K562 (cell line): Measurements from ENCODE around the gene OBSCN. TPM values are rescaled to one million over a fixed set of nuclear protein-coding genes. Genes with fewer than 3 reads are reported as not detected.

ENCODE experiments used
- RREB1 ChIP-seq: fragments of 250-450 bp; sonication (Bioruptor Pico); IDR thresholded peaks from 2 replicates; pipeline ENCODE4 v1.4.0; 2020
- SIRT6 ChIP-seq: IDR thresholded peaks from one replicate; pipeline ENCODE4 v1.6.1; 2012; ENCODE audit warnings: low read depth, mild to moderate bottlenecking, control low read depth, inconsistent platforms, low read length, moderate library complexity
- VEZF1 ChIP-seq: fragments of 200-800 bp; sonication (Bioruptor generic); IDR thresholded peaks from 2 replicates; pipeline ENCODE4 v1.6.1; 2017; ENCODE audit warnings: missing genetic modification characterization, missing compliant biosample characterization
- ZBTB11 ChIP-seq, 3 experiments: fragments of 200-800 bp in 1 of 3; fragments of 250-450 bp in 1 of 3; fragments of 450-650 bp in 1 of 3; sonication (Bioruptor Pico) in 1 of 3; sonication (Bioruptor generic) in 1 of 3; formaldehyde crosslinking in 1 of 3; IDR thresholded peaks; 2 replicates each; pipeline versions ENCODE4 v1.6.1 to v1.8.0; 2016 to 2022; ENCODE audit warnings: mild to moderate bottlenecking in 2 of 3, missing genetic modification characterization in 2 of 3, missing compliant biosample characterization in 1 of 3, moderate library complexity in 1 of 3
- ZBTB9 ChIP-seq: fragments of 450-650 bp; formaldehyde crosslinking; IDR thresholded peaks from 2 replicates; pipeline ENCODE4 v1.4.0; 2020; ENCODE audit warnings: mild to moderate bottlenecking, moderate library complexity
- ZKSCAN8 ChIP-seq: fragments of 200-800 bp; sonication (Bioruptor generic); IDR thresholded peaks from 2 replicates; pipeline ENCODE4 v1.6.1; 2016; ENCODE audit warnings: missing genetic modification characterization, missing compliant biosample characterization
- ZNF143 ChIP-seq: sonication (generic); formaldehyde crosslinking; IDR thresholded peaks from 2 replicates; pipeline ENCODE4 v1.9.0; 2022; ENCODE audit warnings: mild to moderate bottlenecking, missing genetic modification reagents
- ZNF324 ChIP-seq: fragments of 250-450 bp; sonication (Bioruptor Pico); IDR thresholded peaks from 2 replicates; pipeline ENCODE4 v1.4.0; 2020; ENCODE audit warnings: mild to moderate bottlenecking
- ZNF740 ChIP-seq, 3 experiments: fragments of 200-800 bp in 1 of 3; sonication (Bioruptor generic) in 1 of 3; sonication (generic) in 1 of 3; formaldehyde crosslinking in 1 of 3; IDR thresholded peaks; 2 replicates each; pipeline versions ENCODE4 v1.6.1 to v1.8.0; 2016 to 2022; ENCODE audit warnings: mild to moderate bottlenecking in 2 of 3, missing compliant biosample characterization in 2 of 3, missing genetic modification characterization in 2 of 3, missing genetic modification reagents in 1 of 3
- ZNF785 ChIP-seq: fragments of 250-450 bp; sonication (Bioruptor Pico); IDR thresholded peaks from 2 replicates; pipeline ENCODE4 v1.4.0; 2020; ENCODE audit warnings: mild to moderate bottlenecking
- polyA plus RNA-seq, 8 experiments: library from polyadenylated mRNA; depleted of rRNA in 4 of 8; stranded (reverse) in 5 of 8; unstranded in 3 of 8; fragments of >200 nt; fragmentation: Nextera tagmentation in 2 of 8; fragmentation: Illumina TruSeq in 1 of 8; extraction: Ambion mirVana in 2 of 8; extraction: Trizol in 1 of 8; gene quantifications; 2 replicates each; pipeline versions ENCODE4 v1.2.1 to v1.2.3, GENCODE V29; 2011 to 2014; ENCODE audit warnings: inconsistent platforms in 1 of 8, missing spikeins in 1 of 8
- total RNA-seq, 7 experiments: library from RNA; depleted of rRNA in 6 of 7; stranded (reverse); fragments of >200 nt in 6 of 7; fragmentation: Illumina TruSeq in 2 of 7; extraction: Trizol in 2 of 7; gene quantifications; 2 replicates each; pipeline versions ENCODE4 v1.2.1 to v1.2.3, GENCODE V29; 2011 to 2021; ENCODE audit warnings: low replicate concordance in 1 of 7

OBSCN gene
- total and polyA plus RNA-seq, 9 of the 15 experiments (the other 6 are each of a cell fraction or from before 2014, with no cell fraction given): 0.18 to 19.7 (median 3.6) TPM

DNA sequence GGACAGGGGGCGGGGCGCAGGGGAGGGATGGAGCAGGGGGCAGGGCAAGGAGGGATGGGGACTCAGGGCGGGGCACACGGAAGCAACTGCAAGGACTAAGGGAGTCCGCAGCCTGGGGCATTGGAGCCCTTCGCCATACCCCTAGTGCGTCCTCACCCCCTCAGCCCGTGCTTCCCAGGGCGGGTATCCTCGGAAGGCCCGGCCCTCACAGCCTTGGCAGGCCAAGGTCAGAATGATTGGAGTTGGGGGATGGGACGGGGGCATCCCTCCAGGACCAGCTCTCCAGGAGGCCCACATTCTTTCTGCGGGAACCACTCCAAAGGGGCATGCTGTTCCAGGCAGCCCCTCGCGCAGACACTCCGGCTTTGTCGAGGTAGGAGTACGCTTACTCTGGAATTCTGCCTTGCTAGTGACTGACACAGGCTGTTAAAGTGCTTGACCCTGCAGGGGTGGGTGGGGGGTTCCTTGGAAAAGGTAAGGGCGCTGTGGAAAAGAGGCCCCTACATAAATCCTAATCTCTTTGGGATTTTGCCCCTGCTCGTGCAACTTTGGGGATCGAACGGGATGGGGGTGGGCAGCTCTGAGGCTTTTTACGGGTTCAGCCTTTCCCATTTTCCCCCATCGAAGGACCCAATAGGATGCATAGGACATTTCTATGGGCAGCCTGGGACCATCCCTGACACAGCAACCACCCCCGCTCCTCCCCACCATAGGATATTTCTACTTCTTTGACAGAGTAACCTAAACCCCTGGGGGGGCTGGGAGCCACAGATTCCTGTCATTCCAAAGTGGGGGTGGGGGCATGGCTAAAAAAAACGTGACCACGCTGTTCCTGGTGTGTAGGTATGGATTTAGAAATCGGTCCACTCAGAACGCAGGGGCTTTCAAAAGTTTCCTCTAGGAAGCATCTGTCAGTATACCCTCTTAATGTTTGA, 199.5 kb downstream of the OBSCN start (continued):
- peak in 1 of 3 experiments; percentile 44; a peak in 1 of 6 replicates for TF ChIP-seq ZBTB11 (CRISPR knock-in tag; IDR thresholded peaks at IDR 0.05)
- TF ChIP-seq RREB1 (CRISPR knock-in tag): peak; percentile 23; the same call in 1 of the 2 replicates
- TF ChIP-seq ZBTB9 (CRISPR knock-in tag): 0 out of 2 replicates have a peak, but pooled peaks have one; percentile 52
- no peak for TF ChIP-seq ZNF785
- no peak for TF ChIP-seq SIRT6
- no peak for TF ChIP-seq ZNF324
- TF ChIP-seq ZNF740 (CRISPR knock-in tag; IDR thresholded peaks at IDR 0.05): 0 out of 2 replicates have a peak, but pooled peaks have one; percentile 38
- no peak for TF ChIP-seq ZNF740 (tag; IDR thresholded peaks at IDR 0.05)
- TF ChIP-seq ZKSCAN8 (CRISPR knock-in tag): no peak
- TF ChIP-seq ZNF143: no peak
- peak; percentile 88; the same call in 1 of the 2 replicates for TF ChIP-seq VEZF1 (CRISPR knock-in tag)
